Measurements from ENCODE around the gene RAB6A.
"Not testable (repeated sequence)": the region's sequence is repeated elsewhere in the genome, so short reads cannot be mapped to it uniquely, and the experiment has no call there.

Gene RAB6A

GRCh38 chr11:73715541-73715940 is 45.3 kb downstream of the RAB6A start:
- Histone ChIP-seq H3K27me3 (ENCODE audit: control insufficient read depth, insufficient read depth, low read length) (no peaks in the 10 kb centered on the region), H3K36me3 (ENCODE audit: insufficient read depth, low read length) (peaks cover 50% of the 10 kb centered on the region)

DNA sequence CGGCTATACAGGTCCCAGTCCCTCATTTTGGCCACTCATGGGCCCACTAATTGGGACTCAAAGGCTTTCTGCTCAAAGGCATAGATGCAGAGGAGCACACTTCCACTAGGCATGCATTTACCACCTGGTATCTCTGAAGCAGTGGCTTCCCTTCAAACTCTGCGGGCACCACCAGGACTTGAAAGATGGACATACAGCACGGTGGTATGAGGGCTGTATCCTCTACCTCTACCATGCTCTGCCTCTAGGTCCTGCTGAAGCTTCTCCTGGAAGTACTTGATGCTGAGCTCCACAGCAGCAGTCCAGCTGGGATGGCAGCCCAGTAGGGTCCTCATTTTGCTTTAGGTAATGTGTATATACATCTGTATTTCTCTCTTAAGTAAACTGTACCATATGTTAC is 49.9 kb downstream of the RAB6A start:
- Histone ChIP-seq H3K4me2 (ENCODE audit: low read length) (no peak overlapping the region), H3K9ac (ENCODE audit: low read depth, low read length) (no peak overlapping the region), H3K27me3 (ENCODE audit: control insufficient read depth, insufficient read depth, low read length) (no peaks in the 10 kb centered on the region), H3K36me3 (ENCODE audit: insufficient read depth, low read length) (peaks cover 33% of the 10 kb centered on the region), H3K4me1 (ENCODE audit: control insufficient read depth, insufficient read depth, low read length) (no peaks in the 10 kb centered on the region), H3K4me3 (ENCODE audit: low read length) (no peak overlapping the region), H3K9me3 (replicated peaks; ENCODE audit: low read length) (no peaks in the 10 kb centered on the region)

More at GRCh38 chr11:73715541-73715940, 45.3 kb downstream of the RAB6A start:
- Histone ChIP-seq H3K4me2 (ENCODE audit: low read length) (no peak overlapping the region), H3K9me3 (replicated peaks; ENCODE audit: low read length) (no peaks in the 10 kb centered on the region), H3K9ac (ENCODE audit: low read depth, low read length) (no peak overlapping the region), H3K4me1 (ENCODE audit: control insufficient read depth, insufficient read depth, low read length) (no peaks in the 10 kb centered on the region), H3K4me3 (ENCODE audit: low read length) (no peak overlapping the region)

- no peak overlapping the region for H3K4me2 ChIP-seq (ENCODE audit: low read length)
- peaks cover 44% of the 10 kb centered on the region for H3K36me3 ChIP-seq (ENCODE audit: insufficient read depth, low read length)
- H3K4me1 ChIP-seq (ENCODE audit: control insufficient read depth, insufficient read depth, low read length) = no peaks in the 10 kb centered on the region
- H3K9me3 ChIP-seq (replicated peaks; ENCODE audit: low read length) = no peaks in the 10 kb centered on the region
- H3K4me3 ChIP-seq (ENCODE audit: low read length) = no peak overlapping the region
- no peaks in the 10 kb centered on the region for H3K27me3 ChIP-seq (ENCODE audit: control insufficient read depth, insufficient read depth, low read length)
- no peak overlapping the region for H3K9ac ChIP-seq (ENCODE audit: low read depth, low read length)
Measured at GRCh38 chr11:73705053-73705452, 55.8 kb downstream of the RAB6A start.

DNA sequence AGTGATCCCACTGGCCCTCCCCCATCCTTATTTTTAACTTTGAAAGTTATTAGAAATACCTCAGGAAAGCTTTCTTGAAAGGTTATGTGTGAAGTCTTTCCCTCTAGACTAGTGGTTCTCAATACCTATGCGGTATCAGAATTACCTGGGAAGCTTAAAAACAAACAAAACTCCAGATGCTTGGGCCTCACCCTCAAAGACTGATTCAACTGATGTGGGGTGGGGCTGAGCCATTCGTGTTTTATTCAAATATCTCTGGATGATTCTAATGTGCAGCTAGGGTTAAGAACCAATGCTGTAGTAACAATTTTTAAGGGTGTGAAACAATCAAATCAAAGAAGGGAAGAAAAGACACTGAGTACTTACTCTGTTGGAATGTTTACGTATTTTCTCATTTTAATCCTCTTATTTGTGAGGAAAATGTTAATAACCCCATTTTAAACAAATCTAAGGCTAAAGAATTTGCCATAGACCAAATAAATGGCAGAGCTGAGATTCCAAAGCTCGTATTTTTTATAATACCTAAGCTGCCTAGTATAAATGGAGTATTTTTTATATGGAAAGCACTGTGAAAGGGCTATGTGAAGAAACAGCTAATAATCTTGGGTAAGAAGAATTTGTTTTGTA is 66.9 kb downstream of the RAB6A start:
- Histone ChIP-seq H3K36me3 (ENCODE audit: insufficient read depth, low read length) (peaks cover 23% of the 10 kb centered on the region), H3K4me1 (ENCODE audit: control insufficient read depth, insufficient read depth, low read length) (no peaks in the 10 kb centered on the region)

DNA sequence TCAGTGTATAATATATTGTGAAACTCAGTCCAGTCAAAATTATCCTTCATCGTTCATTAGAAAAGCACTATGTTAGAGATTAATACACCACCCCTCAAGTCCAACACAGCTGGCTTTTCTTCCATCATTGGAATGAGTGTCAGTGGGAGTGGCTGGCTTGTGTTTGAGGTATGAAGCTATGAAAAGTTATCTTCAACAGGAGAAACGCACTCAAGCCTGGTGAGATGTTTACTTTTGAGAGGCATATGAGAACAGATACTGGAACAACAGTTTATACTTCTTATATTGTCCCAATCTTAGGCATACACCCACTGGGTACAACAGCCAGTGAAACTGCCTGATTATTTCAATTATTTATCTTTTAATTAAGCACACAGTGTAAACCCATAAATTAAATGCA is 80.2 kb downstream of the RAB6A start:
- no peaks in the 10 kb centered on the region for H3K9me3 ChIP-seq (replicated peaks; ENCODE audit: low read length)
- no peak overlapping the region for H3K9ac ChIP-seq (ENCODE audit: low read depth, low read length)
- H3K4me1 ChIP-seq (ENCODE audit: control insufficient read depth, insufficient read depth, low read length) = no peaks in the 10 kb centered on the region
- H3K4me2 ChIP-seq (ENCODE audit: low read length) = no peak overlapping the region
- H3K27me3 ChIP-seq (ENCODE audit: control insufficient read depth, insufficient read depth, low read length) = no peaks in the 10 kb centered on the region
- no peak overlapping the region for H3K4me3 ChIP-seq (ENCODE audit: low read length)
- peaks cover 34% of the 10 kb centered on the region for H3K36me3 ChIP-seq (ENCODE audit: insufficient read depth, low read length)

More for the DNA sequence above, 66.9 kb downstream of the RAB6A start:
- H3K27me3 ChIP-seq (ENCODE audit: control insufficient read depth, insufficient read depth, low read length) = no peaks in the 10 kb centered on the region
- H3K4me2 ChIP-seq (ENCODE audit: low read length) = no peak overlapping the region
- no peak overlapping the region for H3K9ac ChIP-seq (ENCODE audit: low read depth, low read length)
- no peaks in the 10 kb centered on the region for H3K9me3 ChIP-seq (replicated peaks; ENCODE audit: low read length)
- no peak overlapping the region for H3K4me3 ChIP-seq (ENCODE audit: low read length)

DNA sequence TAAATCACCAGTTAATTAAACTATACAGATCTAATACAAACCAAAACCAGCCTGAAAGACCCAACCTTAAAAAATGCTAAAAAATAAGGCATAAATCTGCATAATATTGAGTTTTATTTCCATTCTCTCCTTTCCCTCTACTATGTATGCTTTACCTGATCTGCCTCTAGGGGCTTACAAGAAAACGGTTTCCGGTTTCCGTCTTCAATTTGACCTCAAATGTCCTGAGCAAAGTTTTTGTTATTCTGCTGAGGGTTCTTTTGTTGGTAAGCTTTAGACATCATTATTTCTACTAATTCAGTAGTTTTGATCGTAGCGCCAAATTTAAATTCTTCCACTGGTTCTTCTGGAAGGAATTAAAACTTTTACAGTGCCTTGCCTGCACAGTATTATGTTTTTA is 84.3 kb downstream of the RAB6A start:
- not testable (repeated sequence) for H3K4me3 ChIP-seq (ENCODE audit: low read length); H3K4me2 ChIP-seq (ENCODE audit: low read length); H3K9ac ChIP-seq (ENCODE audit: low read depth, low read length); H3K27me3 ChIP-seq (ENCODE audit: control insufficient read depth, insufficient read depth, low read length); H3K4me1 ChIP-seq (ENCODE audit: control insufficient read depth, insufficient read depth, low read length); H3K9me3 ChIP-seq (replicated peaks; ENCODE audit: low read length)
- peaks cover 22% of the 10 kb centered on the region for H3K36me3 ChIP-seq (ENCODE audit: insufficient read depth, low read length)

DNA sequence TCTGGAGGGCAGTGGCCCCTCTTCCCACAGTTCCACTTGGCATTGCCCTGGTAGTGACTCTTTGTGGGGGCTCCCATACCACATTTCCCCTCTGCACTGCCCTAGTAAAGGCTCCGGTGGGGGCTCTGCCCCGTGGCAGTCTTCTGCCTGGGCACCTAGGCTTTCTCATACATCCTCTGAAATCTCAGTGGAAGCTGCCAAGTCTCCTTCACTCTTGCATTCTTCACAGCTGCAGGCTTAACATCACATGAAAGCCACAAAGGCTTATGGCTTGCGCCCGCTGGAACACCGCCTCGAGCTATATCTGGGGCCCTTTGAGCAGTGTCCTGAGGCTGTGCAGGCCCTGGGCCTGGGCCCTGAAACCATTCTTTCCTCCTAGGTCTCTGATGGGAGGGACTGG is 89.2 kb downstream of the RAB6A start:
- H3K36me3 ChIP-seq (ENCODE audit: insufficient read depth, low read length) = peaks cover 4% of the 10 kb centered on the region
- no peaks in the 10 kb centered on the region for H3K27me3 ChIP-seq (ENCODE audit: control insufficient read depth, insufficient read depth, low read length)
- H3K4me2 ChIP-seq (ENCODE audit: low read length) = no peak overlapping the region
- H3K4me1 ChIP-seq (ENCODE audit: control insufficient read depth, insufficient read depth, low read length) = no peaks in the 10 kb centered on the region
- H3K4me3 ChIP-seq (ENCODE audit: low read length) = no peak overlapping the region
- H3K9ac ChIP-seq (ENCODE audit: low read depth, low read length) = no peak overlapping the region
- H3K9me3 ChIP-seq (replicated peaks; ENCODE audit: low read length) = no peaks in the 10 kb centered on the region

DNA sequence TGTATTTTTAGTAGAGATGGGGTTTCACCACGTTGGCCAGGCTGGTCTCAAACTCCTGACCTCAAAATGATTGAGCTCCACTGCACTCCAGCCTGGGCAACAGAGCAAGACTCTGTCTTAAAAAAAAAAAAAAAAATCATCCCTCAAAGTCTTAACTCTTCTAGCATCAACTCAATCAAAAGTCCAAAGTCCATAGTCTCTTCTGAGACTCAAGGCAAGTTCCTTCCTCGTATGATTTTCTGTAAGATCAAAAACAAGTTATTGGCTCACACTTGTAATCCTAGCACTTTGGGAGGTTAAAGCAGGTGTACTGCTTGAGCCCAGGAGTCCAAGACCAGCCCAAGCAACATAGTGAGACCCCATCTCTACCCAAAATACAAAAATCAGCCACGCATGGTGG is 90.1 kb downstream of the RAB6A start:
- Histone ChIP-seq H3K9me3 (replicated peaks; ENCODE audit: low read length) (no peaks in the 10 kb centered on the region), H3K4me2 (ENCODE audit: low read length) (no peak overlapping the region), H3K36me3 (ENCODE audit: insufficient read depth, low read length) (peaks cover 4% of the 10 kb centered on the region), H3K27me3 (ENCODE audit: control insufficient read depth, insufficient read depth, low read length) (no peaks in the 10 kb centered on the region), H3K4me3 (ENCODE audit: low read length) (no peak overlapping the region), H3K4me1 (ENCODE audit: control insufficient read depth, insufficient read depth, low read length) (no peaks in the 10 kb centered on the region), H3K9ac (ENCODE audit: low read depth, low read length) (no peak overlapping the region)

GRCh38 chr11:73667891-73668290 is 93.0 kb downstream of the RAB6A start:
- no peaks in the 10 kb centered on the region for H3K9me3 ChIP-seq (replicated peaks; ENCODE audit: low read length)
- no peak overlapping the region for H3K4me2 ChIP-seq (ENCODE audit: low read length)
- H3K4me1 ChIP-seq (ENCODE audit: control insufficient read depth, insufficient read depth, low read length) = no peaks in the 10 kb centered on the region
- no peak overlapping the region for H3K9ac ChIP-seq (ENCODE audit: low read depth, low read length)
- H3K36me3 ChIP-seq (ENCODE audit: insufficient read depth, low read length) = no peaks in the 10 kb centered on the region
- no peaks in the 10 kb centered on the region for H3K27me3 ChIP-seq (ENCODE audit: control insufficient read depth, insufficient read depth, low read length)
- H3K4me3 ChIP-seq (ENCODE audit: low read length) = no peak overlapping the region

DNA sequence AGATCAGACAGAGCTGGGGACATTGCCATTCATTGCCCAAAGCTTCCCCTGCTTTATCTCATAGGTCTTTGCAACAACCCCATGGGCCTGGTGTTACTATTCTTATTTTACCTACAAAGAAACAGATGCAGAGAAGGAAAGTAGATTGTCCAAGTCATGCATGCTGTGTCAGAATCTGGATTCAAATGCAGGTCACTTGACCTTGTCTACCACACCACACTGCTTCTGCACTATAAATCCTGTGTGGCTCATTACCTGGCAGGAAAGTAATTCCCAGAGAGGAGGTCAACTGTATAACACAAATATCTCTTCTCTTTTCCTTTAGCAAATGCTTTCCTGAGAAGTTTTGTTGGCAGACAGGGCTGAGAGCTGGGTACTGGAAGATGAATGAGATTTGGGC is 96.0 kb downstream of the RAB6A start:
- no peaks in the 10 kb centered on the region for H3K27me3 ChIP-seq (ENCODE audit: control insufficient read depth, insufficient read depth, low read length)
- no peaks in the 10 kb centered on the region for H3K36me3 ChIP-seq (ENCODE audit: insufficient read depth, low read length)
- no peak overlapping the region for H3K4me2 ChIP-seq (ENCODE audit: low read length)
- no peaks in the 10 kb centered on the region for H3K9me3 ChIP-seq (replicated peaks; ENCODE audit: low read length)
- no peak overlapping the region for H3K9ac ChIP-seq (ENCODE audit: low read depth, low read length)
- H3K4me1 ChIP-seq (ENCODE audit: control insufficient read depth, insufficient read depth, low read length) = peaks cover 4% of the 10 kb centered on the region
- H3K4me3 ChIP-seq (ENCODE audit: low read length) = no peak overlapping the region

DNA sequence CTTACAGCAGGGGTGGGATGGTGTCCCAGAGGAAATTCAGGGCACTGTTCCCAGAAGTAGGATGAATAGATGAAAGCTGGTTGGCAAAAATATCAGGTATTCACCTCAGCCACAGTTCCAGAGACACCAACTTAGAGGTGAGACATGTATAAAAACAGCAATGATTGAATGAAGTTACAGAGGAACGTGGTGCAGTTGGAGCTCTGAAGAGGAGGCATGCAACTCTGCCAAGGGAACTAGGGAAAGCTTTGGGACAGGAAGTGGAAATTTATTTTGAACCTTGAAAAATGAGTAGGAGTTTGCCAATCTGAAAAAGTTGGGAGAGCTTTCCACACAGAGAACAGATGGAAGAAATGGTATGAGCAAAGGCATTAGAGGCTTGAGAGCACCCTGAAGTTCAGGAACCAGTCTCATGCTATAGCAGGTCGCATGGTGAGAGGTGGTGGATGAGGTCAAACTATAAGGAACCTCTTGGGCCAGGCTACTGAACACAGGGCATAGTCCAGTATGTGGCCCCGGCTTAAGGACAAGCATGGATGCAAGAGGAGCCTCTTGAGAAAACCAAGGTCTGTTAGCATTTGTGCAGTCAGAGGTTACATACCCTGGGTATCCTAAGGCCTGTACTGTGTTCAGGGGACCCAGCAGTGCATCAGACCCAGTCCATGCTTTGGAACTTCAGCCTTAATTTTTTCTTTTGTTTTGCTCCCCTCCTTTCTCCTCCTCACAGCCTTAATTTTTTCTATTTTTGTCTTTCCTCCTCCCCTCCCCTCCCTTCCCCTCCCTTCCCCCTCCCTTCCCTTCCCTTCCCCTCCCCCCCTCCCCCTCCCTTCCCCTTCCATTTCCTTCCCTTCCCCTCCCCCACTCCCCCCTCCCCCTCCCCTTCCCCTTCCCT is 97.0 kb downstream of the RAB6A start:
- Histone ChIP-seq H3K9me3 (replicated peaks; ENCODE audit: low read length) (no peaks in the 10 kb centered on the region), H3K27me3 (ENCODE audit: control insufficient read depth, insufficient read depth, low read length) (no peaks in the 10 kb centered on the region), H3K4me3 (ENCODE audit: low read length) (no peak overlapping the region), H3K9ac (ENCODE audit: low read depth, low read length) (no peak overlapping the region), H3K4me1 (ENCODE audit: control insufficient read depth, insufficient read depth, low read length) (peaks cover 4% of the 10 kb centered on the region), H3K36me3 (ENCODE audit: insufficient read depth, low read length) (no peaks in the 10 kb centered on the region), H3K4me2 (ENCODE audit: low read length) (no peak overlapping the region)
